Measurements from ENCODE around the gene TAS2R14.

DNA sequence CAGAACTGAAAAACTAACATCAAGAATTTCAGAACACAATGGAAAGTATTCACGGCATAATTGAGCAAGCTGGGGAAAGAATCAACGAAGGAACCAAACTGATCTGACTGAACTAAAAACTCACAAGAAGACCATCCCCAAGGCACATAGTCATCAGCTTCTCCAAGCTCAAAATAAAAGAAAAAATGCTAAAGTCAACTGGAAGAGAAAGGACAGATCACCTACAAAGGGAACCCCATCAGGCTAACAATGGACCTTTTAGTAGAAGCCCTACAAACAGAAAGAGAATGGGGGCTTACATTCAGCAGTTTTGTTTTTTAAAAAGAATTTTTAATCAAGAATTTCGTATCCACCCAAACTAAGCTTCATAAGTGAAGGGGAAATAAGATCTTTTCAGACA is 35.9 kb upstream of the TAS2R14 start:
- TF ChIP-seq POLR2A (IDR thresholded peaks at IDR 0.05), result no peak
- TF ChIP-seq, protein P1, sequence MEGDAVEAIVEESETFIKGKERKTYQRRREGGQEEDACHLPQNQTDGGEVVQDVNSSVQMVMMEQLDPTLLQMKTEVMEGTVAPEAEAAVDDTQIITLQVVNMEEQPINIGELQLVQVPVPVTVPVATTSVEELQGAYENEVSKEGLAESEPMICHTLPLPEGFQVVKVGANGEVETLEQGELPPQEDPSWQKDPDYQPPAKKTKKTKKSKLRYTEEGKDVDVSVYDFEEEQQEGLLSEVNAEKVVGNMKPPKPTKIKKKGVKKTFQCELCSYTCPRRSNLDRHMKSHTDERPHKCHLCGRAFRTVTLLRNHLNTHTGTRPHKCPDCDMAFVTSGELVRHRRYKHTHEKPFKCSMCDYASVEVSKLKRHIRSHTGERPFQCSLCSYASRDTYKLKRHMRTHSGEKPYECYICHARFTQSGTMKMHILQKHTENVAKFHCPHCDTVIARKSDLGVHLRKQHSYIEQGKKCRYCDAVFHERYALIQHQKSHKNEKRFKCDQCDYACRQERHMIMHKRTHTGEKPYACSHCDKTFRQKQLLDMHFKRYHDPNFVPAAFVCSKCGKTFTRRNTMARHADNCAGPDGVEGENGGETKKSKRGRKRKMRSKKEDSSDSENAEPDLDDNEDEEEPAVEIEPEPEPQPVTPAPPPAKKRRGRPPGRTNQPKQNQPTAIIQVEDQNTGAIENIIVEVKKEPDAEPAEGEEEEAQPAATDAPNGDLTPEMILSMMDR (IDR thresholded peaks at IDR 0.05), result no peak
- TF ChIP-seq EP300 (IDR thresholded peaks at IDR 0.05), result no peak
- TF ChIP-seq POLR2AphosphoS5 (IDR thresholded peaks at IDR 0.05), result no peak
